NCI-H128 (cell line): ENCODE results near the gene UBE2M.
"Not testable (repeated sequence)": the region's sequence is repeated elsewhere in the genome, so short reads cannot be mapped to it uniquely, and the experiment has no call there.

Source experiments
- DNase-seq: peaks from one replicate; lab custom pipeline; 2025; ENCODE audit not compliant: unreplicated experiment; lab: John Stamatoyannopoulos, UW

UBE2M gene

GRCh38 chr19:58513694-58514563 lies 44.5 kb downstream of the UBE2M start:
- DNase-seq: peak; percentile 79

GRCh38 chr19:58513213-58513693 lies 45.2 kb downstream of the UBE2M start:
- no peak for DNase-seq

DNA sequence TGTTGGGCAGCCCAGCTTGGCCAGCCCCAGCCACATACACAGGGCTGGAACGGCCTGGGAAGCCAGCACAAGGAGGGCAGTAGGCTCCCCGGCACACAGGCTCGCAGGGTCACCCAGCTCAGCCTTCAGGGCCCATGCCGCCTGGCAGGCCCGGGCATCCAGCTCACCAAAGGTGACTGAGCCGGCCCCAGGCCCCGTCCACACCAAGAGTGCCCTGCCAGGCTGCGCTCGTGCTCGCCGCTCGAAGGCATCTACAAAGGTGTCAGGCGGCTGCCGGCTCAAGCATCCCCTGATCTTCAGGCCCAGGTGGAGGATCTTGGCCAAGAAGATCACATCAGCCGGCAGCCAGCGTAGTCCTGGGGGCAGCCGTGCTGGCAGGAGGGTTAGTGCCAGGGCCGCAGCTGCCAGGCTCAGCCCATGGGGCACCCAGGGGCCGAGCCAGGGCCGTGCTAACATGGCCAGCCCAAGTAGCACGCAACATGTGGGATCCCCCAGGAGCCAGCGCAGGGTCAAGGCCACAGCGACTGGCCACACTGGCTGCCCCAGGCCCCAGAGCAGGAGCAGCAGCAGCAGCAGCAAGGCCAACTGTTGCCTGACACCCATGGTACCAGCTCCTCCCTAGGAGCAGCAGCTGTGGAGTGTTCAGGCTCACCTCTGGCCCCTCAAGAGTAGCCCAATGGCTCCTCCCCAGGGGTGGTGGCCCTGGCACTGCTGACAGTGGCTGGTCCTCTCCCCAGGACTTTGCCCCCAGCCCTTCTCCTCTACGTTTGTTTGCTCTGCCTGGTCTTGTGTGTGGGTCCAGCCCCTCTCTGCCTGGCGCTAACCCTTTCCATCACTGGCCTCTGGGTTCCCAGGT lies 46.8 kb downstream of the UBE2M start, which contains the start of gene SLC27A5:
SLC27A5 (minus strand) TSS at position 640 of the 856 bp plus-strand sequence; CDS start at position 603, 37 bp downstream.
- no peak for DNase-seq

GRCh38 chr19:58510084-58510862 lies 48.1 kb downstream of the UBE2M start:
- DNase-seq: no peak

DNA sequence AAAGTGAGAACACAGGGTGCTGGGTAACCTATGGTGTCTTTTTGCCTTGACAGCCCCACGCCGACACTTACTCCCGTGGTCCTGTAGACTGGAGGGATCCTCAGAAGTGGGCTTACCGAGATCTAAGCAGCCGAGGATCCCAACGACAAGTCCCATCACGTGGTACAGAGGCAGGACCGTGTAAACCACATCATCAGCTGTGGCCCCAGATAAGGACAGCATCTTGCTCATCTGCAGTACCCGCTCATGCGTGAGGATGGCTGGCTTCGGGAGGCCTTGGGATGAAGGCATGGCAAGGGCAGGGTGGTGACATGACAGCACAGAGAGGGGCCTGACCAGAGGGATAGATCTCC lies 48.7 kb downstream of the UBE2M start:
- no peak for DNase-seq

- not testable (repeated sequence) for DNase-seq
These were observed 50.7 kb downstream of the UBE2M start for GRCh38 chr19:58507602-58508223.
